Cerebellar nuclear complex (tissue), 1 donor: ENCODE measurements around the gene TMEM35B.
"Not testable (repeated sequence)": the region's sequence is repeated elsewhere in the genome, so short reads cannot be mapped to it uniquely, and the experiment has no call there.

Experiments used
- DNase-seq, 2 experiments: peaks; one replicate each; lab custom pipeline; 2025; lab: John Stamatoyannopoulos, UW

TMEM35B gene

GRCh38 chr1:34984793-34985608 is at the start of gene TMEM35B:
Gene TMEM35B (minus strand): TSS chr1:34985347. CDS start chr1:34985305, 42 bp downstream.
- DNase-seq: no peak

GRCh38 chr1:35033346-35033745 is 48.2 kb upstream of the TMEM35B start:
- DNase-seq: no peak

- DNase-seq: no peak
Measured at GRCh38 chr1:35032384-35032739, 47.2 kb upstream of the TMEM35B start.

- no peak for DNase-seq
Measured at GRCh38 chr1:35030756-35031446, 45.8 kb upstream of the TMEM35B start.

- DNase-seq: no peak
Measured at GRCh38 chr1:35030338-35030737, 45.2 kb upstream of the TMEM35B start.

GRCh38 chr1:35029761-35030160 is 44.6 kb upstream of the TMEM35B start:
- no peak for DNase-seq

- DNase-seq: no peak
Measured at GRCh38 chr1:35016406-35016805, 31.3 kb upstream of the TMEM35B start.

GRCh38 chr1:35014486-35014885 is 29.3 kb upstream of the TMEM35B start:
- DNase-seq: no peak

- DNase-seq: no peak
Measured at GRCh38 chr1:35005711-35006110, 20.6 kb upstream of the TMEM35B start.

- DNase-seq: no peak
Measured at GRCh38 chr1:35001743-35002142, 16.6 kb upstream of the TMEM35B start.

GRCh38 chr1:34994878-34995277 is 9.7 kb upstream of the TMEM35B start:
- no peak for DNase-seq

GRCh38 chr1:34988581-34988980 is 3.4 kb upstream of the TMEM35B start:
- no peak for DNase-seq

GRCh38 chr1:34988147-34988546 is 3.0 kb upstream of the TMEM35B start:
- no peak for DNase-seq

- no peak for DNase-seq
Measured at GRCh38 chr1:34987018-34987417, 1.9 kb upstream of the TMEM35B start.

- not testable (repeated sequence) for DNase-seq
Measured at GRCh38 chr1:34985609-34985904, 410 bp upstream of the TMEM35B start.

GRCh38 chr1:34984435-34984792 is 733 bp downstream of the TMEM35B start:
- no peak for DNase-seq

- DNase-seq: no peak
Measured at GRCh38 chr1:34983700-34984355, 1.3 kb downstream of the TMEM35B start.

- no peak for DNase-seq
Measured at GRCh38 chr1:34982820-34983376, 2.2 kb downstream of the TMEM35B start.

- DNase-seq: no peak
Measured at GRCh38 chr1:34980715-34981114, 4.4 kb downstream of the TMEM35B start.

- no peak for DNase-seq
Measured at GRCh38 chr1:34978921-34979320, 6.2 kb downstream of the TMEM35B start.

GRCh38 chr1:34977858-34978257 is 7.3 kb downstream of the TMEM35B start:
- no peak for DNase-seq

- DNase-seq: no peak
Measured at GRCh38 chr1:34977210-34977471, 8.0 kb downstream of the TMEM35B start.
